Measurements from ENCODE around the gene RGS7. TPM values are rescaled to one million over a fixed set of nuclear protein-coding genes. Genes with fewer than 3 reads are reported as not detected.

Gene RGS7
- total and polyA plus RNA-seq, 2 of the 4 experiments (the other 2 are of a cell fraction): 0.58 to 0.72 TPM

GRCh38 chr1:240991230-240991629, 365.8 kb downstream of the RGS7 start:
- no peaks in the 10 kb centered on the region for H3K4me1 ChIP-seq (ENCODE audit: control insufficient read depth, insufficient read depth, low read length)
- no peak overlapping the region for H3K4ac ChIP-seq (ENCODE audit: low read depth, low read length)
- H4K8ac ChIP-seq (ENCODE audit: low read depth in 2 of 2, low read length in 2 of 2): no peak overlapping the region
- H4K20me1 ChIP-seq (ENCODE audit: insufficient read depth, low read length): no peaks in the 10 kb centered on the region
- POLR2A ChIA-PET (ENCODE audit: unreplicated experiment): no interaction called here
- no peak overlapping the region for H3K4me3 ChIP-seq (ENCODE audit: insufficient read depth, low read depth, low read length)
- no peak overlapping the region for H3K56ac ChIP-seq (ENCODE audit: extremely low read depth, insufficient read depth, low read length)
- H2BK120ac ChIP-seq (ENCODE audit: low read depth, low read length): no peak overlapping the region
- DNase-seq: no peak
- H3K36me3 ChIP-seq (ENCODE audit: control insufficient read depth, insufficient read depth, low read length): no peaks in the 10 kb centered on the region
- H3K27ac ChIP-seq (ENCODE audit: insufficient read depth, low read length): no peak overlapping the region
- no peak for ATAC-seq (ENCODE audit: low read depth)
- H3K23ac ChIP-seq (ENCODE audit: low read depth, low read length): no peak overlapping the region
- no peak overlapping the region for H3K4me2 ChIP-seq (ENCODE audit: low read depth, low read length)
- H2BK20ac ChIP-seq (ENCODE audit: low read depth, low read length): no peak overlapping the region
- H3K9ac ChIP-seq (ENCODE audit: low read depth, low read length): no peak overlapping the region
- no peak overlapping the region for H2AK9ac ChIP-seq (replicated peaks; ENCODE audit: low read depth, low read length, poor library complexity)
- intact Hi-C loops (cut with micrococcal nuclease) (no loop called here), dilution Hi-C loops (cut with HindIII; ENCODE audit: low sequenced_read_pairs, unreplicated experiment) (no loop called here), in situ Hi-C loops (cut with MboI; ENCODE audit: low sequenced_read_pairs) (no loop called here)
- no peaks in the 10 kb centered on the region for H3K27me3 ChIP-seq (ENCODE audit: control insufficient read depth, insufficient read depth, low read length)
- TF ChIP-seq RFX5 (IDR thresholded peaks at IDR 0.05; ENCODE audit: low read depth, low read length) (no peak), NFE2L2 (IDR thresholded peaks at IDR 0.05; ENCODE audit: low read depth, low read length) (no peak), POLR2A (IDR thresholded peaks at IDR 0.05; ENCODE audit: low read depth, low read length) (no peak), MXI1 (IDR thresholded peaks at IDR 0.05; ENCODE audit: borderline replicate concordance, low read depth, low read length) (no peak), MAFK (IDR thresholded peaks at IDR 0.05; ENCODE audit: low read depth, low read length) (no peak), RAD21 (IDR thresholded peaks at IDR 0.05; ENCODE audit: low read length) (no peak), FOS (IDR thresholded peaks at IDR 0.05; ENCODE audit: low read depth, low read length) (no peak), RCOR1 (IDR thresholded peaks at IDR 0.05; ENCODE audit: insufficient replicate concordance, low read length) (no peak), CTCF (conservative IDR thresholded peaks at IDR 0.05; ENCODE audit: low read depth, low read length) (no peak), MAZ (IDR thresholded peaks at IDR 0.05; ENCODE audit: borderline replicate concordance, low read depth, low read length) (no peak)
- H2BK15ac ChIP-seq (ENCODE audit: low read depth, low read length): no peak overlapping the region
- WGBS, 2 experiments (ENCODE audit: extremely low coverage in 2 of 2, insufficient read length in 1 of 2): no CpG with 5 or more reads among the region's 5 CpGs
- H3K18ac ChIP-seq (ENCODE audit: low read depth, low read length): no peak overlapping the region
- no peak overlapping the region for H4K91ac ChIP-seq (ENCODE audit: insufficient read depth, low read depth, low read length)
- H2BK5ac ChIP-seq (ENCODE audit: low read depth, low read length, poor library complexity, severe bottlenecking): no peak overlapping the region
- no TSS peak for BruUV-seq (replicated peaks)
- H3K14ac ChIP-seq (replicated peaks; ENCODE audit: low read depth, low read length): no peak overlapping the region
- CTCF ChIA-PET: interaction anchor here (0.5 kb wide), 1 partner anchor 18 kb away, joined by 3 read pairs; no protein-coding TSS in a partner anchor
- H3K79me1 ChIP-seq (ENCODE audit: low read depth in 1 of 2, low read length in 2 of 2): no peaks in the 10 kb centered on the region
- peaks cover 4% of the 10 kb centered on the region; the same call in 1 of the 2 replicates for H3K9me3 ChIP-seq (ENCODE audit: control insufficient read depth, insufficient read depth, low read length)
- no peak overlapping the region for H2AFZ ChIP-seq (replicated peaks; ENCODE audit: low read length, poor library complexity)
- no peak overlapping the region for H2AK5ac ChIP-seq (ENCODE audit: low read depth, low read length)
- no peak overlapping the region for H4K5ac ChIP-seq (ENCODE audit: low read depth, low read length)
- H3K9me1 ChIP-seq (ENCODE audit: insufficient read depth, low read length): no peaks in the 10 kb centered on the region

All from IMR-90 (cell line).